Hematopoietic multipotent progenitor cell treated with erythropoietin and hydrocortisone succinate and interleukin-3 and kit ligand, for 15 days (in vitro differentiated cells): ENCODE data around the gene LRPAP1.
"Not testable (repeated sequence)": the region's sequence is repeated elsewhere in the genome, so short reads cannot be mapped to it uniquely, and the experiment has no call there.

ENCODE experiments used
- DNase-seq: peaks from one replicate; pipeline ENCODE4 v3.0.0-alpha.2; 2015; ENCODE audit warnings: low spot score

The LRPAP1 gene

DNA sequence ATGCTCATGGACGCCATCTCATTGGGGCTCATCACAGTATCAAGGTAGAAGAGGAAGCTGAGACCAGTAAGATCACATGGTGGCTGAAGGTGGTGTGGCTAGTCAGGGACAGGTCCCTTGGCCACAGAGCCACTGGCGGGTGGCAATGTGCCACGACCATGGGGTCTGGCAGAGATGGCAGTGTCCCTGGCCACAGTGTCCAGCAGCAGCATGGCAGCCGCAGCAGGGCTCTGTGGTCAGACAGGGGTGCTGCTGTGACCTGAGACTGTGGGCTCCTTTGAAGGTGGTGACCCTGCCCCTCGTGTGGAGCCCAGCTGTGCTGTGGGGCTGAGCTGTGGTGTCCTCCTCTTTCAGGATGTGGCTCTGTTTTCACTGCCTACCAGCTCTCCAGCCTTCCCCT is 71.3 kb downstream of the LRPAP1 start:
- DNase-seq = no peak

DNA sequence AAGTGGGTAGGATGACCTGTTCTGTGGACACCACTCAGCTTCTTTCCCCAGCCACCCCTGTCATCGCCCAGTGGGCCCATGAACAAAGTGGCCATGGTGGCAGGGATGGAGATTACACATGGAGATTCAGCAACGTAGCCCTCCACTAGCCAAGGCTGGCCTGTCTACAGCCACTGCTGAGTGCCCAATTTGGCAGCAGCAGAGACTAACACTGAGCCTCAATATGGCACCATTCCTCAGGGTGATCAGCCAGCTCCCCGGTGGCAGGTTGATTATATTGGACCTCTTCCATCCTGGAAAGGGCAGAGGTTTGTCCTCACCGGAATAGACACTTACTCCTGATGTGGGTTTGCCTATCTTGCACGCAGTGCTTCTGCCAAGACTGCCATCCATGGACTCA is 73.1 kb downstream of the LRPAP1 start:
- not testable (repeated sequence) for DNase-seq

DNA sequence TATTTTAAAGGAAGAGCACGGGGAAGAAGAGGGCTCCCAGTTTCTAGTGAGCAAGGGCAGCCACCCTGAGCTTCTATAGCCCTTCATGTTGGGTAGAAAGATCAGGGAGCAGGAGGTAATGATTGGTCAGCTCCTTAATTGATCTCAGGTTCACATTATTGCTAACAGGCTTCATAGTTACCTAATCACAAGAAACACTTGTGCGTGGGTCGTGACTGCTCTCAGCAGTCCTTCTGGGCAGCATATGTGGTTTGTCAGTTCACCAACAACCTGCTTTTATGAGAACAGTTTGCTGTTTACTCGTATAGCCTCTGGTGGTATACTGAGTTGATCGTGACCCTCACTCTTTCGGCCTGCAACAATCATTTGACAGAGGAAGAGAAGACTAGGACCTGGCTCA is 73.9 kb downstream of the LRPAP1 start:
- DNase-seq = no peak

DNA sequence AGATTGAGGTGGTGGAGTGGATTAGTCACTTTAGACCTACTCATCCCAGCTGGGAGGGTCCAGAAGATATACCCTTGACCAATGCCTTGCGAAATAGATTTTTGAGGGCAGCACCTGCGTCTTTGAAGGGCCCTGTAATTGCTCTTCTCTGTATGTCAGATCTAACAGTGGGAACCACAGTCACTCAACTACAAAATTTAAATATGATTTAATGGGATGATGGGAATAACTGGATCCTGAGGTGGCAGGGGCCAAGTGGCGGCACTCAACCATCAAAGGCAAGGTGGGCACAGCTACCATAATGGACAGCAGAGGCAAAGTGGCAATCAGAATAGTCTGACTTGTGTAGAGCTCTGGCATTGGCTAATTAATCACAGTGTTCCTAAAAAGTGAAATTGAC is 76.6 kb downstream of the LRPAP1 start:
- DNase-seq = not testable (repeated sequence)
